GM12872 (cell line): ENCODE results near the gene LTB.

Experiments
- CTCF ChIP-seq: IDR thresholded peaks from 3 replicates; pipeline ENCODE4 v1.5.1; 2011; ENCODE audit warnings: low read depth, mild to moderate bottlenecking, low read length, moderate library complexity; ENCODE audit not compliant: insufficient read depth

LTB gene

GRCh38 chr6:31559606-31559957 is 22.6 kb downstream of the LTB start:
- no peak for TF ChIP-seq CTCF

GRCh38 chr6:31558631-31559500 is 23.4 kb downstream of the LTB start:
- no peak for TF ChIP-seq CTCF

DNA sequence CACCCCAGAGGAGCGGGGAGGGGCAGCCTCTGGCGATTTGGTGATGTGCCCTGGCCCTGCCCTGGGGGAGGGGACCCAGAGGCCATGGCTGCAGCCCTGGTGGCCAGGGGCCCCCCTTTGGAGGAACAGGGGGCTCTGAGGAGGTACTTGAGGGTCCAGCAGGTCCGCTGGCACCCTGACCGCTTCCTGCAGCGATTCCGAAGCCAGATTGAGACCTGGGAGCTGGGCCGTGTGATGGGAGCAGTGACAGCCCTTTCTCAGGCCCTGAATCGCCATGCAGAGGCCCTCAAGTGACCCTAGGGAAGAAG is 24.0 kb downstream of the LTB start:
- TF ChIP-seq CTCF = no peak

- TF ChIP-seq CTCF = no peak
These were observed 24.5 kb downstream of the LTB start for GRCh38 chr6:31557443-31558317.

DNA sequence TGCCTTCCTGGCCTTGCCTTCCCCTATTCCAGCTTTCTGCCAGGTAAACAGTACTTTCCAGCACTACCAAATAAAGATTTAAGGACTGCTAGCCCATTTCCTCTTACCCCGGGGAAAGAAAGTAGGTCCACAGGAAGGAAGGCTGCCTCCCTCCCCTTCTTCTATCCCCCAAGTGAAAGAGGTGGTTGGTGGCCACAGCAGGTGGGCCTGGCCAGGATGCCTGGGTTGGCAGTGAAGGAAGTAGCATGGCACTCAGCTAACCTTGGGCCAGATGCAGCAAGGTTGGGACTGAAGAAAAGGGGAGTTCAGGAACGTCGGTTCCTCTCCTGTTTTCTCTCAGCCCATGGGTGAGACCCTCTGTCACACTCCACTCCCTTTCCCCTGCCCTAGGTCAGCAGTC is 25.9 kb downstream of the LTB start:
- no peak for TF ChIP-seq CTCF

DNA sequence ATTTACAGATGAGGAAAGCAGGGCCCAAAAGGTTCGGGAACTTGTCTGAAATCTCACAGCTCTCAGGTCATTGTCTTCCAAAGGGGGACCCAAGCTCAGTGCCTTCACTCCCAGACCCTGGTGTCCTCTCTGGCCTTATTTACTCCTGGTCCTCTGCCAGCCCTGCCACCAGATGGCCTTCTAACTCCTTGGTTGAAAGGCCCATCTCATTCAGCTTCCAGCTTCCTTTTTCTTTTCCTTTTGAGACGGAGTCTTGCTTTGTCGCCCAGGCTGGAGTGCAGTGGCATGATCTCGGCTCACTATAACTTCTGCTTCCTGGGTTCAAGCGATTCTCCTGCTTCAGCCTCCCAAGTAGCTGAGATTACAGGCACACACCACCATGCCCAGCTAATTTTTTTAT is 30.9 kb downstream of the LTB start:
- peak; percentile 72 for TF ChIP-seq CTCF

- no peak for TF ChIP-seq CTCF
These were observed 33.7 kb downstream of the LTB start for GRCh38 chr6:31548544-31548873.
